ENCODE data around the gene ARAP3.

- TF ChIP-seq SP1 (IDR thresholded peaks at IDR 0.05) (no peak), LEF1 (IDR thresholded peaks at IDR 0.05; ENCODE audit: borderline replicate concordance) (no peak)
Measured at GRCh38 chr5:141717043-141717442, 35.0 kb upstream of the ARAP3 start.

All from HEK293T (cell line).